Neural progenitor cell (in vitro differentiated cells): ENCODE data around the gene GPD1L.

Experiments
- EZH2 ChIP-seq: fragments of 200-600 bp; sonication (generic); IDR thresholded peaks from 2 replicates; pipeline ENCODE4 v1.6.1; 2017; ENCODE audit warnings: antibody characterized with exemption, mild to moderate bottlenecking, moderate library complexity
- EZH2phosphoT487 ChIP-seq: fragments of 200-600 bp; sonication (generic); IDR thresholded peaks from 2 replicates; pipeline ENCODE4 v1.6.1; 2017; ENCODE audit warnings: antibody characterized with exemption
- TF ChIP-seq, protein P1 (sequence below): fragments of 200-600 bp; sonication (generic); IDR thresholded peaks from 2 replicates; pipeline ENCODE4 v1.5.1; 2017; ENCODE audit warnings: antibody characterized with exemption, mild to moderate bottlenecking

DNA sequence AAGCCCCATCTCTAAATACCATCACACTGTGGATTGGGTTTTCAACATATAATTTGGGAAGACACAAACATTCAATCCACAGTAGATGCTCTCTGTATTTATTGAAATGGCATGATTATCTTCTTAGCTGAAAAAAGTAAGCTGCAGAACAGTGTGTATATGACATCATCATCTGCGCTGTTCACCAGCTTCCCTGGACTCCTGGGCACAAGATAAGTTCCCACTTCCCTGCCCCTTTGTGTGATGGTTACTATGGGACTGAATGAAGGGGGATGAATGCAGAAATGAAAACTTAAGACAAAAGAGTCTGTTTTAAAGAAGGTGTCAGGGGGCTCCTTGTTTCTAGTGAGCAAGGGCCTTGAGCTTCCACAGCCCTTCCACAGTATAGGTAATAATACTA is 20.0 kb upstream of the GPD1L start:
- TF ChIP-seq, protein P1, sequence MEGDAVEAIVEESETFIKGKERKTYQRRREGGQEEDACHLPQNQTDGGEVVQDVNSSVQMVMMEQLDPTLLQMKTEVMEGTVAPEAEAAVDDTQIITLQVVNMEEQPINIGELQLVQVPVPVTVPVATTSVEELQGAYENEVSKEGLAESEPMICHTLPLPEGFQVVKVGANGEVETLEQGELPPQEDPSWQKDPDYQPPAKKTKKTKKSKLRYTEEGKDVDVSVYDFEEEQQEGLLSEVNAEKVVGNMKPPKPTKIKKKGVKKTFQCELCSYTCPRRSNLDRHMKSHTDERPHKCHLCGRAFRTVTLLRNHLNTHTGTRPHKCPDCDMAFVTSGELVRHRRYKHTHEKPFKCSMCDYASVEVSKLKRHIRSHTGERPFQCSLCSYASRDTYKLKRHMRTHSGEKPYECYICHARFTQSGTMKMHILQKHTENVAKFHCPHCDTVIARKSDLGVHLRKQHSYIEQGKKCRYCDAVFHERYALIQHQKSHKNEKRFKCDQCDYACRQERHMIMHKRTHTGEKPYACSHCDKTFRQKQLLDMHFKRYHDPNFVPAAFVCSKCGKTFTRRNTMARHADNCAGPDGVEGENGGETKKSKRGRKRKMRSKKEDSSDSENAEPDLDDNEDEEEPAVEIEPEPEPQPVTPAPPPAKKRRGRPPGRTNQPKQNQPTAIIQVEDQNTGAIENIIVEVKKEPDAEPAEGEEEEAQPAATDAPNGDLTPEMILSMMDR: no peak
- no peak for TF ChIP-seq EZH2phosphoT487
- no peak for TF ChIP-seq EZH2
